ENCODE data around the gene STAT5A.

DNA sequence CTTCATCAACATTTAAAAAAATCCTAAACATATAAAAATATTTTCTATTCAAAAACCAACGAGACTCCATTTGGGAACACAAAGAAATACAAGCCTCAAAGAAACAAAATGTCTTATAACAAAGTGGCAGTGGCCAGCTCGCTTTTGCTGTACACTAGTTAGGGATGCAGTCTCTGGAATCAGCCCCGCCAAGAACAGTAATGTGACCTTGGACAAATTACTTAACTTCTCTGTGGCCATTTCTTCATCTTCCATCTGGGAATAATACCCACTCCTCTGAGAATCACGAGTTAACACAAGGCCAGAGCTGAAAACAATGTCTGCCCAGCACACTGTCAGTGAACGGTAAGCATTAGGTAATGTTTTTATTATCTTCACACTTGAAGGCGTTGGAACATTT, 17.7 kb upstream of the STAT5A start:
- TF ChIP-seq, protein P1, sequence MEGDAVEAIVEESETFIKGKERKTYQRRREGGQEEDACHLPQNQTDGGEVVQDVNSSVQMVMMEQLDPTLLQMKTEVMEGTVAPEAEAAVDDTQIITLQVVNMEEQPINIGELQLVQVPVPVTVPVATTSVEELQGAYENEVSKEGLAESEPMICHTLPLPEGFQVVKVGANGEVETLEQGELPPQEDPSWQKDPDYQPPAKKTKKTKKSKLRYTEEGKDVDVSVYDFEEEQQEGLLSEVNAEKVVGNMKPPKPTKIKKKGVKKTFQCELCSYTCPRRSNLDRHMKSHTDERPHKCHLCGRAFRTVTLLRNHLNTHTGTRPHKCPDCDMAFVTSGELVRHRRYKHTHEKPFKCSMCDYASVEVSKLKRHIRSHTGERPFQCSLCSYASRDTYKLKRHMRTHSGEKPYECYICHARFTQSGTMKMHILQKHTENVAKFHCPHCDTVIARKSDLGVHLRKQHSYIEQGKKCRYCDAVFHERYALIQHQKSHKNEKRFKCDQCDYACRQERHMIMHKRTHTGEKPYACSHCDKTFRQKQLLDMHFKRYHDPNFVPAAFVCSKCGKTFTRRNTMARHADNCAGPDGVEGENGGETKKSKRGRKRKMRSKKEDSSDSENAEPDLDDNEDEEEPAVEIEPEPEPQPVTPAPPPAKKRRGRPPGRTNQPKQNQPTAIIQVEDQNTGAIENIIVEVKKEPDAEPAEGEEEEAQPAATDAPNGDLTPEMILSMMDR (conservative IDR thresholded peaks at IDR 0.05) = no peak
- TF ChIP-seq EZH2 (IDR thresholded peaks at IDR 0.05; ENCODE audit: low read depth) = no peak

Measured in PC-9 (cell line).